Smooth muscle cell (in vitro differentiated cells): ENCODE data around the gene LDLRAD4. TPM values are rescaled to one million over a fixed set of nuclear protein-coding genes. Genes with fewer than 3 reads are reported as not detected.

ENCODE experiments used
- DNase-seq: peaks from one replicate; lab custom pipeline; 2025; ENCODE audit not compliant: unreplicated experiment; lab: John Stamatoyannopoulos, UW
- H2AFZ ChIP-seq: fragments of 200-600 bp; sonication (generic); 2 replicates; pipeline ENCODE4 v1.6.0; 2016; ENCODE audit warnings: antibody characterized with exemption, low read depth, mild to moderate bottlenecking
- H3F3A ChIP-seq: fragments of 200-600 bp; sonication (generic); 2 replicates; pipeline ENCODE4 v1.6.0; 2017; ENCODE audit warnings: antibody characterized with exemption, low read depth
- H3K27ac ChIP-seq: fragments of 200-600 bp; sonication (generic); 2 replicates; pipeline ENCODE4 v1.5.1; 2016; ENCODE audit warnings: low read depth, mild to moderate bottlenecking
- H3K27me3 ChIP-seq: fragments of 200-600 bp; sonication (generic); 2 replicates; pipeline ENCODE4 v1.6.1; 2016; ENCODE audit warnings: low read depth, mild to moderate bottlenecking
- H3K36me3 ChIP-seq: fragments of 200-600 bp; sonication (generic); 2 replicates; pipeline ENCODE4 v1.5.1; 2016; ENCODE audit warnings: low read depth
- H3K4me1 ChIP-seq: fragments of 200-600 bp; sonication (generic); 2 replicates; pipeline ENCODE4 v1.5.1; 2016; ENCODE audit warnings: low read depth
- H3K4me2 ChIP-seq: fragments of 200-600 bp; sonication (generic); 2 replicates; pipeline ENCODE4 v1.6.0; 2016; ENCODE audit warnings: mild to moderate bottlenecking
- H3K4me3 ChIP-seq: fragments of 200-600 bp; sonication (generic); 2 replicates; pipeline ENCODE4 v1.5.1; 2016; ENCODE audit warnings: mild to moderate bottlenecking
- H3K79me2 ChIP-seq: fragments of 200-600 bp; sonication (generic); 2 replicates; pipeline ENCODE4 v1.6.0; 2016; ENCODE audit warnings: low read depth, mild to moderate bottlenecking
- H3K9ac ChIP-seq: fragments of 200-600 bp; sonication (generic); 2 replicates; pipeline ENCODE4 v1.6.0; 2016; ENCODE audit warnings: low read depth
- H3K9me3 ChIP-seq: fragments of 200-600 bp; sonication (generic); replicated peaks from 2 replicates; pipeline ENCODE4 v1.5.1; 2016; ENCODE audit warnings: low read depth
- H4K20me1 ChIP-seq: fragments of 200-600 bp; sonication (generic); 2 replicates; pipeline ENCODE4 v1.6.0; 2016; ENCODE audit warnings: low read depth
- CTCF ChIP-seq: fragments of 200-600 bp; sonication (generic); IDR thresholded peaks from 2 replicates; pipeline ENCODE4 v1.5.1; 2017; ENCODE audit warnings: borderline replicate concordance, mild to moderate bottlenecking, antibody characterized with exemption; ENCODE audit not compliant: insufficient read depth, poor library complexity, severe bottlenecking
- WGBS: methylation state at CpG from one replicate; pipeline ENCODE4 v1.1.7; 2016; ENCODE audit warnings: low lambda C conversion rate; 5-methylcytosine and 5-hydroxymethylcytosine counted together
- polyA plus RNA-seq: library from polyadenylated mRNA; unstranded; fragments of >200 nt; fragmentation: Nextera tagmentation; extraction: Ambion mirVana; gene quantifications from 2 replicates; pipeline ENCODE4 v1.2.1, GENCODE V29; 2016
- total RNA-seq: library from RNA; depleted of rRNA; stranded (reverse); fragments of >200 nt; gene quantifications from 2 replicates; pipeline ENCODE4 v1.2.3, GENCODE V29; 2014

Gene LDLRAD4
- total and polyA plus RNA-seq, 2 experiments from 2014 or later, result 36.2 to 48.3 TPM

- no peak overlapping the region for H3K9ac ChIP-seq
- H3K27me3 ChIP-seq, result no peaks in the 10 kb centered on the region
- WGBS, result 91% methylated on average over 19 of the region's 19 CpGs
- no peak for DNase-seq
- no peaks in the 10 kb centered on the region for H3K9me3 ChIP-seq
- no peak for TF ChIP-seq CTCF
- no peaks in the 10 kb centered on the region for H3K36me3 ChIP-seq
- H3K4me2 ChIP-seq, result no peak overlapping the region
- peaks cover 54% of the 10 kb centered on the region for H3K79me2 ChIP-seq
- no peaks in the 10 kb centered on the region for H3K4me1 ChIP-seq
- peaks cover 2% of the 10 kb centered on the region for H3F3A ChIP-seq
- H4K20me1 ChIP-seq, result peaks cover 18% of the 10 kb centered on the region
- H2AFZ ChIP-seq, result no peak overlapping the region
- H3K27ac ChIP-seq, result no peak overlapping the region
- H3K4me3 ChIP-seq, result no peak overlapping the region
These were observed 94.6 kb downstream of the LDLRAD4 start for GRCh38 chr18:13313006-13313686.

- H3K9ac ChIP-seq, result no peak overlapping the region
- H3K27ac ChIP-seq, result no peak overlapping the region
- 98% methylated on average over 2 of the region's 2 CpGs for WGBS
- H3K79me2 ChIP-seq, result peaks cover 38% of the 10 kb centered on the region
- no peaks in the 10 kb centered on the region for H3K27me3 ChIP-seq
- H3K4me2 ChIP-seq, result no peak overlapping the region
- no peak overlapping the region for H2AFZ ChIP-seq
- TF ChIP-seq CTCF, result no peak
- peaks cover 6% of the 10 kb centered on the region for H4K20me1 ChIP-seq
- DNase-seq, result no peak
- peaks cover 11% of the 10 kb centered on the region for H3F3A ChIP-seq
- no peaks in the 10 kb centered on the region for H3K36me3 ChIP-seq
- no peaks in the 10 kb centered on the region for H3K9me3 ChIP-seq
- H3K4me3 ChIP-seq, result no peak overlapping the region
- peaks cover 7% of the 10 kb centered on the region for H3K4me1 ChIP-seq
These were observed 96.4 kb downstream of the LDLRAD4 start for GRCh38 chr18:13315000-13315399.

- H3K27ac ChIP-seq, result no peak overlapping the region
- H3K4me1 ChIP-seq, result peaks cover 7% of the 10 kb centered on the region
- no peaks in the 10 kb centered on the region for H3K27me3 ChIP-seq
- peaks cover 11% of the 10 kb centered on the region for H4K20me1 ChIP-seq
- WGBS, result 99% methylated on average over 3 of the region's 3 CpGs
- peaks cover 48% of the 10 kb centered on the region for H3K79me2 ChIP-seq
- no peak overlapping the region for H3K4me3 ChIP-seq
- no peak overlapping the region for H3K9ac ChIP-seq
- no peak for TF ChIP-seq CTCF
- no peak overlapping the region for H3K4me2 ChIP-seq
- peaks cover 11% of the 10 kb centered on the region for H3F3A ChIP-seq
- H3K9me3 ChIP-seq, result no peaks in the 10 kb centered on the region
- no peak for DNase-seq
- no peaks in the 10 kb centered on the region for H3K36me3 ChIP-seq
- H2AFZ ChIP-seq, result no peak overlapping the region
These were observed 97.5 kb downstream of the LDLRAD4 start for GRCh38 chr18:13316063-13316462.

GRCh38 chr18:13317801-13318200 is 99.2 kb downstream of the LDLRAD4 start:
- H3K27me3 ChIP-seq, result no peaks in the 10 kb centered on the region
- peaks cover 11% of the 10 kb centered on the region for H4K20me1 ChIP-seq
- H3K79me2 ChIP-seq, result peaks cover 54% of the 10 kb centered on the region
- H2AFZ ChIP-seq, result no peak overlapping the region
- no peaks in the 10 kb centered on the region for H3K36me3 ChIP-seq
- no peaks in the 10 kb centered on the region for H3K9me3 ChIP-seq
- TF ChIP-seq CTCF, result no peak
- 70% methylated on average over 9 of the region's 9 CpGs for WGBS
- H3K9ac ChIP-seq, result peak overlapping the region; percentile 42
- no peak overlapping the region for H3K4me3 ChIP-seq
- H3K4me2 ChIP-seq, result peak overlapping the region; percentile 65
- DNase-seq, result no peak
- H3F3A ChIP-seq, result peaks cover 11% of the 10 kb centered on the region
- H3K27ac ChIP-seq, result peak overlapping the region; percentile 88
- peaks cover 7% of the 10 kb centered on the region for H3K4me1 ChIP-seq
